HepG2 (cell line): ENCODE measurements around the gene TXN. TPM values are rescaled to one million over a fixed set of nuclear protein-coding genes. Genes with fewer than 3 reads are reported as not detected.
A peak's percentile ranks its signal among the peaks of the same experiment; 100 is the strongest.

Experiments used
- ATAC-seq: fragments of 200-7000 bp; cut with Tn5 transposase; 3 replicates; pipeline ENCODE4 v1.9.1; 2020; ENCODE audit warnings: mild to moderate bottlenecking, moderate library complexity
- BruUV-seq: library from RNA; stranded (reverse); fragments of 400-500 nt; replicated peaks from 2 replicates; lab custom pipeline; 2021; lab: Mats Ljungman, UMichigan
- CTCF ChIA-PET: fragments of 300-600 bp; formaldehyde crosslinking; extraction: SDS; loops from one replicate; lab custom pipeline; 2021; ENCODE audit warnings: low total read pairs, inconsistent platforms, low intra/inter-chr PET ratio; lab: Yijun Ruan, JAX
- POLR2A ChIA-PET: fragments of 350-600 bp; sonication (Branson Sonifier 250); formaldehyde crosslinking; loops from one replicate; lab custom pipeline; 2020; ENCODE audit warnings: antibody characterized with exemption, inconsistent platforms; lab: Yijun Ruan, JAX
- DNase-seq: peaks from one replicate; pipeline ENCODE4 v3.0.0-alpha.2; 2015; ENCODE audit warnings: low spot score
- FAIRE-seq: peaks from 3 replicates; lab custom pipeline; 2011; peaks lifted over from hg19 to GRCh38; lab: Jason Lieb, UNC
- H2AFZ ChIP-seq: one replicate; pipeline ENCODE4 v1.6.1; 2011; ENCODE audit warnings: low read length, inconsistent platforms
- H3K27ac ChIP-seq: fragments of 300-600 bp; 3 replicates; pipeline ENCODE4 v1.8.0; 2011; ENCODE audit warnings: mixed run types, mild to moderate bottlenecking, mixed read lengths, low read length, inconsistent platforms; ENCODE audit not compliant: insufficient read depth; ENCODE audit errors: extremely low read length
- H3K27me3 ChIP-seq, 2 experiments: fragments of 200-600 bp in 1 of 2; 2 replicates in 1 of 2; 3 replicates in 1 of 2; pipeline versions ENCODE4 v1.6.0 to v1.8.0; 2011; ENCODE audit warnings: low read length in 2 of 2, mild to moderate bottlenecking in 2 of 2, moderate library complexity in 2 of 2, inconsistent platforms in 1 of 2; ENCODE audit not compliant: insufficient read depth in 2 of 2, control insufficient read depth in 1 of 2
- H3K36me3 ChIP-seq, 2 experiments: fragments of 200-600 bp in 1 of 2; replicated peaks in 1 of 2; 2 replicates in 1 of 2; 3 replicates in 1 of 2; pipeline versions ENCODE4 v1.5.1 to v1.8.0; 2011; ENCODE audit warnings: low read length in 2 of 2, inconsistent platforms in 1 of 2; ENCODE audit not compliant: insufficient read depth in 2 of 2, control insufficient read depth in 1 of 2
- H3K4me1 ChIP-seq: 2 replicates; pipeline ENCODE4 v1.5.1; 2012; ENCODE audit warnings: low read length, inconsistent platforms; ENCODE audit not compliant: insufficient read depth
- H3K4me2 ChIP-seq: 2 replicates; pipeline ENCODE4 v1.6.0; 2011; ENCODE audit warnings: low read depth, low read length, inconsistent platforms
- H3K4me3 ChIP-seq, 3 experiments: fragments of 200-600 bp in 1 of 3; sonication (generic), shearing (Covaris generic) in 1 of 3; replicated peaks in 1 of 3; 2 replicates each; pipeline ENCODE4 v1.5.1; 2011 to 2016; ENCODE audit warnings: low read length in 3 of 3, inconsistent platforms in 2 of 3, low read depth in 2 of 3, mild to moderate bottlenecking in 2 of 3, control low read depth in 1 of 3, mixed read lengths in 1 of 3; ENCODE audit not compliant: insufficient read depth in 1 of 3
- H3K79me2 ChIP-seq: one replicate; pipeline ENCODE4 v1.6.1; 2011; ENCODE audit warnings: low read length, inconsistent platforms; ENCODE audit not compliant: insufficient read depth
- H3K9ac ChIP-seq: 2 replicates; pipeline ENCODE4 v1.6.0; 2011; ENCODE audit warnings: mild to moderate bottlenecking, low read depth, low read length, inconsistent platforms; ENCODE audit not compliant: insufficient read depth
- H3K9me3 ChIP-seq: 2 replicates; pipeline ENCODE4 v1.5.1; 2012; ENCODE audit warnings: mild to moderate bottlenecking, low read length
- H4K20me1 ChIP-seq: 2 replicates; pipeline ENCODE4 v1.6.0; 2011; ENCODE audit warnings: inconsistent platforms, mild to moderate bottlenecking, low read length, moderate library complexity; ENCODE audit not compliant: insufficient read depth
- ARNT2 ChIP-seq: sonication (generic); formaldehyde crosslinking; IDR thresholded peaks from 2 replicates; pipeline ENCODE4 v1.8.0; 2022; ENCODE audit warnings: mild to moderate bottlenecking, low read depth, missing genetic modification reagents, moderate library complexity
- CBFB ChIP-seq: sonication (generic); formaldehyde crosslinking; IDR thresholded peaks from 2 replicates; pipeline ENCODE4 v1.4.0; 2020; ENCODE audit warnings: missing genetic modification reagents
- HNF4G ChIP-seq, 2 experiments: sonication (generic) in 1 of 2; formaldehyde crosslinking in 1 of 2; IDR thresholded peaks; 2 replicates each; pipeline versions ENCODE4 v1.4.0 to v1.6.1; 2011 to 2020; ENCODE audit warnings: borderline replicate concordance in 2 of 2, low read depth in 2 of 2, mild to moderate bottlenecking in 2 of 2, low read length in 1 of 2, missing genetic modification reagents in 1 of 2, moderate library complexity in 1 of 2
- KDM1A ChIP-seq: IDR thresholded peaks from 2 replicates; pipeline ENCODE4 v1.6.1; 2016; ENCODE audit warnings: missing compliant biosample characterization
- KLF11 ChIP-seq: IDR thresholded peaks from 2 replicates; pipeline ENCODE4 v1.6.1; 2016; ENCODE audit warnings: missing compliant biosample characterization
- MLXIP ChIP-seq: sonication (generic); formaldehyde crosslinking; IDR thresholded peaks from 2 replicates; pipeline ENCODE4 v1.9.0; 2021; ENCODE audit warnings: missing genetic modification reagents, borderline replicate concordance
- MTA1 ChIP-seq: sonication (generic); formaldehyde crosslinking; IDR thresholded peaks from 2 replicates; pipeline ENCODE4 v1.4.0; 2020; ENCODE audit warnings: missing genetic modification reagents, mild to moderate bottlenecking, borderline replicate concordance
- SMAD1 ChIP-seq: sonication (generic); formaldehyde crosslinking; IDR thresholded peaks from 2 replicates; pipeline ENCODE4 v1.4.0; 2020; ENCODE audit warnings: missing genetic modification reagents, low read depth, mild to moderate bottlenecking, borderline replicate concordance
- SOX5 ChIP-seq: IDR thresholded peaks from 2 replicates; pipeline ENCODE4 v1.6.1; 2016; ENCODE audit warnings: borderline replicate concordance
- SOX6 ChIP-seq, 2 experiments: fragments of 450-650 bp in 1 of 2; sonication (generic) in 1 of 2; formaldehyde crosslinking in 1 of 2; IDR thresholded peaks; 2 replicates each; pipeline versions ENCODE4 v1.4.0 to v1.6.1; 2017 to 2020; ENCODE audit warnings: antibody characterized with exemption in 1 of 2, mild to moderate bottlenecking in 1 of 2, missing genetic modification reagents in 1 of 2
- ZNF18 ChIP-seq: sonication (generic); formaldehyde crosslinking; IDR thresholded peaks from 2 replicates; pipeline ENCODE4 v1.8.0; 2022; ENCODE audit warnings: mild to moderate bottlenecking, missing genetic modification reagents; ENCODE audit not compliant: insufficient replicate concordance
- ZNF225 ChIP-seq: sonication (generic); formaldehyde crosslinking; IDR thresholded peaks from 2 replicates; pipeline ENCODE4 v1.4.0; 2020; ENCODE audit warnings: mild to moderate bottlenecking, missing genetic modification reagents
- ZNF775 ChIP-seq: sonication (generic); formaldehyde crosslinking; IDR thresholded peaks from 2 replicates; pipeline ENCODE4 v1.4.0; 2020; ENCODE audit warnings: missing genetic modification reagents, mild to moderate bottlenecking, moderate library complexity, borderline replicate concordance
- ZNF788 ChIP-seq: sonication (generic); formaldehyde crosslinking; IDR thresholded peaks from 2 replicates; pipeline ENCODE4 v1.5.0; 2020; ENCODE audit warnings: mild to moderate bottlenecking, missing genetic modification reagents, borderline replicate concordance
- WGBS: methylation state at CpG from one replicate; pipeline ENCODE4 v1.1.6; 2017; ENCODE audit warnings: low lambda C conversion rate; 5-methylcytosine and 5-hydroxymethylcytosine counted together
- in situ Hi-C: cut with HindIII; loops from 2 replicates; pipeline ENCODE4 v1.10.0; 2017; ENCODE audit warnings: low pct_unique_long_range_greater_than_20kb; ENCODE audit not compliant: extremely low pct_ligation_motif_present
- intact Hi-C: fragments of 100-400 bp; cut with micrococcal nuclease; formaldehyde crosslinking; loops from one replicate; pipeline ENCODE4 v1.10.0; 2022; ENCODE audit not compliant: unreplicated experiment
- polyA plus RNA-seq, 8 experiments: library from polyadenylated mRNA; depleted of rRNA in 3 of 8; stranded (reverse) in 7 of 8; unstranded in 1 of 8; fragments of >200 nt; fragmentation: Illumina TruSeq in 4 of 8; extraction: Trizol in 4 of 8; gene quantifications; 2 replicates each; pipeline versions ENCODE4 v1.2.1 to v1.2.3, GENCODE V29; 2011 to 2016; ENCODE audit warnings: low read depth in 4 of 8, missing spikeins in 1 of 8, mixed read lengths in 1 of 8; ENCODE audit not compliant: insufficient read depth in 1 of 8
- total RNA-seq, 5 experiments: library from RNA; depleted of rRNA; stranded (reverse); fragments of >200 nt; fragmentation: Illumina TruSeq; extraction: Trizol; gene quantifications; 2 replicates each; pipeline ENCODE4 v1.2.3, GENCODE V29; 2016; ENCODE audit warnings: low read depth in 1 of 5
- TF ChIP-seq, protein P1 (sequence below): IDR thresholded peaks from 2 replicates; pipeline ENCODE4 v1.6.1; 2018; ENCODE audit warnings: missing genetic modification reagents

The TXN gene
- total and polyA plus RNA-seq, 2 of the 13 experiments (the other 11 are each of a cell fraction or from before 2014, with no cell fraction given), result 364 to 470 TPM

- TF ChIP-seq ZNF18 (CRISPR knock-in tag), result no peak
Measured at GRCh38 chr9:110220809-110221208, 35.5 kb downstream of the TXN start (continued).

DNA sequence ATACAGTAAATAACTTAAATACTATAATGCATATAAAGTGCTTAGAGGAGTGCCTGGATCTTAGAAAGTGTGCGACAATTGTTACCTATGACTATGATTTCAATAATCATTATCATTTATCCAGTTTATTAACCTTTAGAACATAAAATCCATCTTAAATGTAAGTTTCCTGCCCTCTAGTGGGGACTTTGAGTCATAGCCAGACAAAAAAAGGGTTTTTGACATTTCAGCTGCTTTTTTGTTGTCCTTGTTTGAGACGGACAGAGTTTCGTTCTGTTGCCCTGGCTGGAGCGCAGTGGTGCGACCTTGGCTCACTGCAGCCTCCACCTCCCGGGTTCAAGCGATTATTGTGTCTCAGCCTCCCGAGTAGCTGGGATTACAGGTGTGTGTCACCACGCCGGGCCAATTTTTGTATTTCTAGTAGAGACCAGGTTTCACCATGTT lies 38.6 kb downstream of the TXN start:
- no peak overlapping the region for H2AFZ ChIP-seq
- TF ChIP-seq MTA1 (CRISPR knock-in tag), result no peak
- TF ChIP-seq ZNF225 (CRISPR knock-in tag), result no peak
- 0 out of 2 replicates have a peak, but pooled peaks have one; percentile 29 for TF ChIP-seq KDM1A (CRISPR knock-in tag)
- no peak for TF ChIP-seq ZNF775 (CRISPR knock-in tag)
- TF ChIP-seq ZNF788 (CRISPR knock-in tag), result no peak
- no peak for TF ChIP-seq HNF4G (IDR thresholded peaks at IDR 0.05; ENCODE audit: borderline replicate concordance, low read depth, low read length)
- TF ChIP-seq HNF4G (CRISPR knock-in tag; IDR thresholded peaks at IDR 0.05; ENCODE audit: borderline replicate concordance, low read depth), result no peak
- TF ChIP-seq ARNT2 (CRISPR knock-in tag), result no peak
- TF ChIP-seq SMAD1 (CRISPR knock-in tag), result no peak
- no peak for TF ChIP-seq KLF11 (CRISPR knock-in tag)
- no peak for TF ChIP-seq MLXIP (CRISPR knock-in tag)
- TF ChIP-seq, protein P1, sequence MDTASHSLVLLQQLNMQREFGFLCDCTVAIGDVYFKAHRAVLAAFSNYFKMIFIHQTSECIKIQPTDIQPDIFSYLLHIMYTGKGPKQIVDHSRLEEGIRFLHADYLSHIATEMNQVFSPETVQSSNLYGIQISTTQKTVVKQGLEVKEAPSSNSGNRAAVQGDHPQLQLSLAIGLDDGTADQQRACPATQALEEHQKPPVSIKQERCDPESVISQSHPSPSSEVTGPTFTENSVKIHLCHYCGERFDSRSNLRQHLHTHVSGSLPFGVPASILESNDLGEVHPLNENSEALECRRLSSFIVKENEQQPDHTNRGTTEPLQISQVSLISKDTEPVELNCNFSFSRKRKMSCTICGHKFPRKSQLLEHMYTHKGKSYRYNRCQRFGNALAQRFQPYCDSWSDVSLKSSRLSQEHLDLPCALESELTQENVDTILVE (CRISPR knock-in tag), result no peak
- peak; percentile 16; the same call in 1 of the 2 replicates for TF ChIP-seq SOX5 (CRISPR knock-in tag)
- no peak for TF ChIP-seq CBFB (CRISPR knock-in tag)
- TF ChIP-seq SOX6 (IDR thresholded peaks at IDR 0.05), result no peak
- peak; percentile 32; the same call in 1 of the 2 replicates for TF ChIP-seq SOX6 (CRISPR knock-in tag; IDR thresholded peaks at IDR 0.05)

More for the DNA sequence above, 38.6 kb downstream of the TXN start:
- in situ Hi-C loops (loop anchor here (5.0 kb wide), 1 partner anchor 35 kb away; no protein-coding TSS in a partner anchor), intact Hi-C loops (loop anchor here (1.0 kb wide), 1 partner anchor 34 kb away; no protein-coding TSS in a partner anchor)
- no TSS peak for BruUV-seq
- H3K4me2 ChIP-seq, result peak overlapping the region; percentile 39; the same call in 1 of the 2 replicates
- no peak overlapping the region for H3K4me3 ChIP-seq
- H3K27ac ChIP-seq, result peak overlapping the region; percentile 39
- POLR2A ChIA-PET, result interaction anchor here (1.7 to 2.4 kb wide), 3 partner anchors 32 to 39 kb away, joined by 4 to 7 read pairs (median 6); partner anchors contain the start of gene TXN
- no peaks in the 10 kb centered on the region for H3K9me3 ChIP-seq
- no peaks in the 10 kb centered on the region for H3K79me2 ChIP-seq
- 23% methylated on average over 10 of the region's 10 CpGs for WGBS
- H4K20me1 ChIP-seq, result no peaks in the 10 kb centered on the region
- FAIRE-seq (no peak), ATAC-seq (no peak), DNase-seq (peak; percentile 52)
- H3K27me3 ChIP-seq, result no peaks in the 10 kb centered on the region
- CTCF ChIA-PET, result interaction anchor here (2.6 kb wide), 1 partner anchor 34 kb away, joined by 36 read pairs; no protein-coding TSS in a partner anchor
- peaks cover 93% of the 10 kb centered on the region for H3K4me1 ChIP-seq
- H3K36me3 ChIP-seq, result no peaks in the 10 kb centered on the region
- H3K9ac ChIP-seq, result peak overlapping the region; percentile 41
